Measurements from ENCODE around the gene KCNG4.

Gene KCNG4

GRCh38 chr16:84199861-84200260, 40.0 kb downstream of the KCNG4 start:
- Histone ChIP-seq H3K9ac (ENCODE audit: low read depth in 1 of 2, low read length in 2 of 2) (no peak overlapping the region), H3K4me3 (ENCODE audit: low read length in 2 of 2) (no peak overlapping the region), H3K27me3 (ENCODE audit: control insufficient read depth in 2 of 2, insufficient read depth in 2 of 2, low read length in 2 of 2) (no peaks in the 10 kb centered on the region), H3K9me3 (ENCODE audit: control insufficient read depth in 2 of 2, low read length in 2 of 2) (no peaks in the 10 kb centered on the region), H3K36me3 (ENCODE audit: control insufficient read depth in 2 of 2, insufficient read depth in 2 of 2, low read length in 2 of 2) (no peaks in the 10 kb centered on the region), H3K4me1 (ENCODE audit: control insufficient read depth in 2 of 2, insufficient read depth in 2 of 2, low read length in 2 of 2) (no peaks in the 10 kb centered on the region), H3K27ac (ENCODE audit: low read depth in 2 of 2, low read length in 2 of 2) (no peak overlapping the region)

GRCh38 chr16:84199097-84199496, 40.7 kb downstream of the KCNG4 start:
- H3K36me3 ChIP-seq (ENCODE audit: control insufficient read depth in 2 of 2, insufficient read depth in 2 of 2, low read length in 2 of 2): no peaks in the 10 kb centered on the region
- H3K4me3 ChIP-seq (ENCODE audit: low read length in 2 of 2): no peak overlapping the region
- H3K9ac ChIP-seq (ENCODE audit: low read depth in 1 of 2, low read length in 2 of 2): no peak overlapping the region
- H3K27ac ChIP-seq (ENCODE audit: low read depth in 2 of 2, low read length in 2 of 2): no peak overlapping the region
- H3K27me3 ChIP-seq (ENCODE audit: control insufficient read depth in 2 of 2, insufficient read depth in 2 of 2, low read length in 2 of 2): no peaks in the 10 kb centered on the region
- no peaks in the 10 kb centered on the region for H3K4me1 ChIP-seq (ENCODE audit: control insufficient read depth in 2 of 2, insufficient read depth in 2 of 2, low read length in 2 of 2)
- H3K9me3 ChIP-seq (ENCODE audit: control insufficient read depth in 2 of 2, low read length in 2 of 2): no peaks in the 10 kb centered on the region

DNA sequence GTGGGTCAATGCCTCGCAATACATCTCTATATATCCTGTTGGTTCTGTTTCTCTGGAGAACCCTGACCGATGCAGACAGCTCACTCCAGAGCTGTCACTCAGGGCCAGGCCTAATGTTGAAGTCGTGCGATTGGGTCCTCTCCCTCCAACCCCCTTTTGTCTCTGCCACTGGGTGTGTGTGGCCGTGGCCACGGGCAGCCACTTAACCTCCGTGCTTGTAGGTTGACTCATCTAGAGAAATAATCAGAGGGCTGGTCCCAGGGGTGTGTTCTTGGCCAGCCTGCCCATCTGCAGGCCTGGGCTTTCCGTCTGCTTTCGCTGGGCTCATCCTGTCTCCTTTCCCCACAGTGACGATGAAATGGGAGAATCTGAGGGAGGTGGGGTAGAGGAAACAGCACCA, 41.4 kb downstream of the KCNG4 start:
- no peak overlapping the region for H3K9ac ChIP-seq (ENCODE audit: low read depth in 1 of 2, low read length in 2 of 2)
- H3K9me3 ChIP-seq (ENCODE audit: control insufficient read depth in 2 of 2, low read length in 2 of 2): no peaks in the 10 kb centered on the region
- H3K27ac ChIP-seq (ENCODE audit: low read depth in 2 of 2, low read length in 2 of 2): no peak overlapping the region
- no peaks in the 10 kb centered on the region for H3K4me1 ChIP-seq (ENCODE audit: control insufficient read depth in 2 of 2, insufficient read depth in 2 of 2, low read length in 2 of 2)
- H3K4me3 ChIP-seq (ENCODE audit: low read length in 2 of 2): no peak overlapping the region
- no peaks in the 10 kb centered on the region for H3K36me3 ChIP-seq (ENCODE audit: control insufficient read depth in 2 of 2, insufficient read depth in 2 of 2, low read length in 2 of 2)
- H3K27me3 ChIP-seq (ENCODE audit: control insufficient read depth in 2 of 2, insufficient read depth in 2 of 2, low read length in 2 of 2): no peaks in the 10 kb centered on the region

GRCh38 chr16:84197466-84198128, 42.2 kb downstream of the KCNG4 start:
- no peaks in the 10 kb centered on the region for H3K4me1 ChIP-seq (ENCODE audit: control insufficient read depth in 2 of 2, insufficient read depth in 2 of 2, low read length in 2 of 2)
- no peak overlapping the region for H3K27ac ChIP-seq (ENCODE audit: low read depth in 2 of 2, low read length in 2 of 2)
- no peaks in the 10 kb centered on the region for H3K36me3 ChIP-seq (ENCODE audit: control insufficient read depth in 2 of 2, insufficient read depth in 2 of 2, low read length in 2 of 2)

DNA sequence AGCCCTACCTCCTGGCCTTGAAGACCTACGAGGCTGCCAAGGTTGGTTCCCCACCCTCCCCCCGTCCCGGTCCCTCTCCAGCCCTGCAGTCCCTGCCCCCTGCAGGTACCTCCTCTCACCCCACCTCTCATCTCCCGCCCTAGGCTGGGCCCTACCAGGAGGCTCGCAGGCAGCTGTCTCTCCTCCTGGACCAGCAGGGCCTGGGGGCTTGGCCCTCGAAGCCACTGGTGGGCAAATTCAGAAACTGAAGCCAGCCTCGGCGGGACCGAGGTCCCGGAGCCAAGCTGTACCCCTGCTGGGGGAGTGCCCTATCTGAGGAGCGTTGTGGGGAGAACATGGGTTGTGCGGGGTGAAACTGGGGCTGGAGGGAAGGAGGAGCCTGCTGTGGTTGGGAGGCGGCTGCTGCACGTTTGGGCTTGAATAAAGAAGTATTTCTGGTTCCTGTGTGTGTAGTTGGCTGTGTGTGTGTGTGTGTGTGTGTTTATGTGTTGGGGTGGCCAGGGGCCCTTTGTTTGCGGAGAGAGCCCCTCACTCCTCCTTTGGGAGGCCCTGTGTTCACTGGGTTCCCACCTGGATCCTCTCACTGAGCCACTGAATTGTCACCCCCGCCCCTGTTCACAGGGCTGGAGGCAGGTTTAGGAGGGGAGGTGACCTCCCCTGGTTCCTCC, 43.0 kb downstream of the KCNG4 start:
- Histone ChIP-seq H3K4me1 (ENCODE audit: control insufficient read depth in 2 of 2, insufficient read depth in 2 of 2, low read length in 2 of 2) (no peaks in the 10 kb centered on the region), H3K27me3 (ENCODE audit: control insufficient read depth in 2 of 2, insufficient read depth in 2 of 2, low read length in 2 of 2) (no peaks in the 10 kb centered on the region), H3K9me3 (ENCODE audit: control insufficient read depth in 2 of 2, low read length in 2 of 2) (no peaks in the 10 kb centered on the region), H3K36me3 (ENCODE audit: control insufficient read depth in 2 of 2, insufficient read depth in 2 of 2, low read length in 2 of 2) (no peaks in the 10 kb centered on the region), H3K9ac (ENCODE audit: low read depth in 1 of 2, low read length in 2 of 2) (no peak overlapping the region), H3K4me3 (ENCODE audit: low read length in 2 of 2) (no peak overlapping the region), H3K27ac (ENCODE audit: low read depth in 2 of 2, low read length in 2 of 2) (no peak overlapping the region)

More at GRCh38 chr16:84197466-84198128, 42.2 kb downstream of the KCNG4 start:
- Histone ChIP-seq H3K9me3 (ENCODE audit: control insufficient read depth in 2 of 2, low read length in 2 of 2) (no peaks in the 10 kb centered on the region), H3K4me3 (ENCODE audit: low read length in 2 of 2) (no peak overlapping the region), H3K9ac (ENCODE audit: low read depth in 1 of 2, low read length in 2 of 2) (no peak overlapping the region), H3K27me3 (ENCODE audit: control insufficient read depth in 2 of 2, insufficient read depth in 2 of 2, low read length in 2 of 2) (no peaks in the 10 kb centered on the region)

- H3K4me3 ChIP-seq (ENCODE audit: low read length in 2 of 2): no peak overlapping the region
- no peak overlapping the region for H3K27ac ChIP-seq (ENCODE audit: low read depth in 2 of 2, low read length in 2 of 2)
- H3K9ac ChIP-seq (ENCODE audit: low read depth in 1 of 2, low read length in 2 of 2): no peak overlapping the region
- H3K9me3 ChIP-seq (ENCODE audit: control insufficient read depth in 2 of 2, low read length in 2 of 2): no peaks in the 10 kb centered on the region
- H3K36me3 ChIP-seq (ENCODE audit: control insufficient read depth in 2 of 2, insufficient read depth in 2 of 2, low read length in 2 of 2): no peaks in the 10 kb centered on the region
- H3K4me1 ChIP-seq (ENCODE audit: control insufficient read depth in 2 of 2, insufficient read depth in 2 of 2, low read length in 2 of 2): no peaks in the 10 kb centered on the region
- H3K27me3 ChIP-seq (ENCODE audit: control insufficient read depth in 2 of 2, insufficient read depth in 2 of 2, low read length in 2 of 2): no peaks in the 10 kb centered on the region
Measured at GRCh38 chr16:84196101-84196500, 43.7 kb downstream of the KCNG4 start.

- Histone ChIP-seq H3K9ac (ENCODE audit: low read depth in 1 of 2, low read length in 2 of 2) (no peak overlapping the region), H3K36me3 (ENCODE audit: control insufficient read depth in 2 of 2, insufficient read depth in 2 of 2, low read length in 2 of 2) (no peaks in the 10 kb centered on the region), H3K9me3 (ENCODE audit: control insufficient read depth in 2 of 2, low read length in 2 of 2) (no peaks in the 10 kb centered on the region), H3K27ac (ENCODE audit: low read depth in 2 of 2, low read length in 2 of 2) (no peak overlapping the region), H3K4me1 (ENCODE audit: control insufficient read depth in 2 of 2, insufficient read depth in 2 of 2, low read length in 2 of 2) (no peaks in the 10 kb centered on the region), H3K27me3 (ENCODE audit: control insufficient read depth in 2 of 2, insufficient read depth in 2 of 2, low read length in 2 of 2) (no peaks in the 10 kb centered on the region), H3K4me3 (ENCODE audit: low read length in 2 of 2) (no peak overlapping the region)
Measured at GRCh38 chr16:84195201-84196093, 44.4 kb downstream of the KCNG4 start.

DNA sequence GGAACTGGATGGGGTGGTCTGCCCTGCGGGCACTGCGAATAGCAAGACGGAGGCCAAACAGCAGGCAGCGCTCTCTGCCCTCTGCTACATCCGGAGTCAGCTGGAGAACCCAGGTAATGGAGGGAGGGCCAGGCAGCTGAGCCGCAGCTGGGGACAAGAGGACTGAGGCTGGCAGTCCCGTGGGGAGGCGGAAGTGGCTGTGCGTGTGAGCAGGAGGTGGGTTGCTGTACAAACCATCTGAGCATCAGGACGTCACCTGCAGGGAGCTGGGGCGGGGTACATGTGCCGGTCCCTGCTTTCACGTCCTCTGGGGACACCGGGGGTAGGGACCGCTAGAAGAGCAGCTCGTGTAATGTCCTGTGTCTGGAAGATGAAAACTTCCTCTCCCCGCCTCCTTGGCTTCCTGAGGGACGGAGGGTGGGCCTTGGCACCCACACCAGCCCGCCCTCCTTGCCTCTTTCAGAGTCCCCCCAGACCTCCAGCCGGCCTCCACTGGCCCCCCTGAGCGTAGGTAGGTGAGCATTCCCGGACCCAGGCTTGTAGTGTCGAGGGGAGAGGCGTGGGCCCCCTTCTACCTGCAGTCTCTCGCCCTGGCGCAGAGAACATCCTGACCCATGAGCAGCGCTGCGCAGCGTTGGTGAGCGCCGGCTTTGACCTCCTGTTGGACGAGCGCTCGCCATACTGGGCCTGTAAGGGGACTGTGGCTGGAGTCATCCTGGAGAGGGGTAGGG, 45.2 kb downstream of the KCNG4 start:
- H3K27me3 ChIP-seq (ENCODE audit: control insufficient read depth in 2 of 2, insufficient read depth in 2 of 2, low read length in 2 of 2): no peaks in the 10 kb centered on the region
- H3K4me1 ChIP-seq (ENCODE audit: control insufficient read depth in 2 of 2, insufficient read depth in 2 of 2, low read length in 2 of 2): no peaks in the 10 kb centered on the region
- no peaks in the 10 kb centered on the region for H3K36me3 ChIP-seq (ENCODE audit: control insufficient read depth in 2 of 2, insufficient read depth in 2 of 2, low read length in 2 of 2)
- no peak overlapping the region for H3K9ac ChIP-seq (ENCODE audit: low read depth in 1 of 2, low read length in 2 of 2)
- H3K4me3 ChIP-seq (ENCODE audit: low read length in 2 of 2): peak overlapping the region in 1 of 2 donors; percentile 13
- no peak overlapping the region for H3K27ac ChIP-seq (ENCODE audit: low read depth in 2 of 2, low read length in 2 of 2)
- H3K9me3 ChIP-seq (ENCODE audit: control insufficient read depth in 2 of 2, low read length in 2 of 2): no peaks in the 10 kb centered on the region

DNA sequence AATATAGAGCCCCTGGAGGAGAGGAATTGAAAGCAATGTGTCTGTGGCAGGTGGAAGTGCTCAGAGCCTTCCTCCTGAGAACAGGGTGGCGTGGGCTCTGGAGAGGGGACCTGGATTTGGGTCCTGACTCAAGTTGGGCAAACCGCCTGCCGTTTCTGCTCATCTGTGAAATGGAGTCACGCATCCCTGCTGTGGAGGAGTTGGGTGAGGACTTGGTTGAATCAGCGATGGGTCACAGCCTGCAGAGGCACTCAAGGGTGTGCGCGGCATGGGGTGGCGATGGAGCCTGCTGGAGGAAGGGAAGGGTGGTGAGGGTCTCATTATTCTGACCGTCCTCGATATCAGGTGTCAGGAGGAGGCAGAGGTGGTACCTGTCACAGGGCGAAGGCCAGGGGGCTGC, 45.8 kb downstream of the KCNG4 start:
- Histone ChIP-seq H3K36me3 (ENCODE audit: control insufficient read depth in 2 of 2, insufficient read depth in 2 of 2, low read length in 2 of 2) (no peaks in the 10 kb centered on the region), H3K27me3 (ENCODE audit: control insufficient read depth in 2 of 2, insufficient read depth in 2 of 2, low read length in 2 of 2) (no peaks in the 10 kb centered on the region), H3K4me1 (ENCODE audit: control insufficient read depth in 2 of 2, insufficient read depth in 2 of 2, low read length in 2 of 2) (no peaks in the 10 kb centered on the region), H3K4me3 (ENCODE audit: low read length in 2 of 2) (no peak overlapping the region), H3K9ac (ENCODE audit: low read depth in 1 of 2, low read length in 2 of 2) (no peak overlapping the region), H3K27ac (ENCODE audit: low read depth in 2 of 2, low read length in 2 of 2) (no peak overlapping the region), H3K9me3 (ENCODE audit: control insufficient read depth in 2 of 2, low read length in 2 of 2) (no peaks in the 10 kb centered on the region)

All from mucosa of rectum (tissue), 2 donors.